Psoas muscle (tissue), 8 donors: Measurements from ENCODE around the gene CSTPP1. TPM values are rescaled to one million over a fixed set of nuclear protein-coding genes. Genes with fewer than 3 reads are reported as not detected.

Source experiments
- ATAC-seq, 4 donors: fragments of 200-7000 bp; cut with Tn5 transposase; one replicate each; pipeline ENCODE4 v1.9.1; 2020; ENCODE audit warnings: moderate library complexity in 3 of 4, mild to moderate bottlenecking in 2 of 4
- DNase-seq, 2 donors: peaks; one replicate each; pipeline ENCODE4 v3.0.0-alpha.2; 2020
- H3K27ac ChIP-seq: fragments of 200-600 bp; one replicate; pipeline ENCODE4 v1.8.0; 2022
- H3K27me3 ChIP-seq, 3 donors: fragments of 200-600 bp in 1 of 3; one replicate each; pipeline versions ENCODE4 v1.6.1 to v1.8.0; 2013 to 2022; ENCODE audit warnings: low read length in 2 of 3, mild to moderate bottlenecking in 2 of 3, moderate library complexity in 1 of 3; ENCODE audit not compliant: insufficient read depth in 3 of 3
- H3K36me3 ChIP-seq, 2 donors: fragments of 200-600 bp in 1 of 2; one replicate each; pipeline versions ENCODE4 v1.6.1 to v1.8.0; 2013 to 2022; ENCODE audit warnings: low read depth in 1 of 2, mild to moderate bottlenecking in 1 of 2, moderate library complexity in 1 of 2; ENCODE audit not compliant: insufficient read depth in 1 of 2
- H3K4me1 ChIP-seq: fragments of 200-600 bp; one replicate; pipeline ENCODE4 v1.8.0; 2022
- H3K4me3 ChIP-seq: fragments of 200-600 bp; one replicate; pipeline ENCODE4 v1.8.0; 2022; ENCODE audit warnings: mild to moderate bottlenecking
- H3K9me3 ChIP-seq: fragments of 200-600 bp; one replicate; pipeline ENCODE4 v1.8.0; 2022
- whole genome bisulfite sequencing, 3 donors: extraction: QIAGEN DNeasy Blood & Tissue Kit; methylation state at CpG; one replicate each; pipeline versions ENCODE4 v1.1.6 to v1.1.7; 2013; 5-methylcytosine and 5-hydroxymethylcytosine counted together
- intact Hi-C, 2 donors: fragments of 100-400 bp; cut with DNase I; formaldehyde crosslinking; loops; one replicate each; pipeline versions ENCODE4 v1.11.0 to v1.14.2; 2022
- polyA plus RNA-seq, 3 donors: library from polyadenylated mRNA; stranded (reverse); fragments of 200-250 nt; gene quantifications; one replicate each; pipeline ENCODE4 v1.2.3, GENCODE V29; 2013
- total RNA-seq, 4 donors: library from RNA; stranded (reverse); fragmentation: NEBNext Ultra II Directional in 2 of 4; extraction: Animal tissue kit (Norgen Biotek cat#: 25700) in 2 of 4; gene quantifications; one replicate each; pipeline versions ENCODE4 v1.2.1 to v1.2.4, GENCODE V29; 2021 to 2023
- TF ChIP-seq, protein P1 (sequence below): fragments of 200-600 bp; IDR thresholded peaks from one replicate; pipeline ENCODE4 v1.8.0; 2022; ENCODE audit warnings: antibody characterized with exemption
- donor health status: healthy with polysubstance abuse.
- donor health status: DM: no; HTN: no; CAD: no; lungs with moderate emphysema.
- donor health status: Bipolar disorder and iron deficiency.
- donor health status: healthy.
- donor health status: DM: yes; HTN: yes; CAD: no.
- donor health status: DM: no; HTN: no; CAD: no.
- donor health status: DM: no; HTN: no; CAD: no.
- donor health status: DM: yes; HTN: yes; CAD: no.

Gene CSTPP1
- total and polyA plus RNA-seq, 7 donors = 5.1 to 10.0 (median 6.9) TPM

DNA sequence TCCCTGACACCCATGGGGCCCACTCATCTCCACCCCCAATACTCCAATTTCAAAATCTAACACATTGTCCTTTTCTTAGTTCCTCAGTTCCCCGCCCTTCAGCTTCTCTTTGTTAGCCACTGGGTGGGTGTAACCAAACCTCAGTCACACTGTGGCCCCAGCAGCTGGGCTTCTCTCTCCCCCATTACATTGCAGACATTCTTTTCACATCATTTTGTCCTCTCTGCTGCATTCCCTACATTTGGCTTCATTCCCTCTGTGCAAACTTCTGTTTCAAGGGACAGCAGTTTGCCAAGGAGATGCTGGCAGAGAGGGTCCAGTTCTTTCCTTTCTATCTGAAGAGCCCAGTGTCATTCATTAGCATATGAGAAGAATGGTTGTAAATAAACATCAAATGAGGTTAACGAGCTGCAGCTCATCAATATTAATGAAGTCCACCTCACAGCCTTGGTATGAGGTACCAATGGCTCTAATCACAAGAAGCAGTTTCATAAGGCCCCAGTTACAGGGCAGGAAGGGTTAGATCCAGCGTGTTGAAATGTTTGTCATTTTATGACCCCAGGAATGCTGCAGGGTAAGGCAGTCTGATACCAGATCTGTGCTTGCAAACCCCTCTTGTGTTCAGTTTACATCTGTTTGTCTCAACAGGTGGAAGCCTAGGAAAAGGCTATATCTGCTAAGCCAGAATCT is 167.8 kb downstream of the CSTPP1 start:
- no peak for ATAC-seq
- Histone ChIP-seq H3K4me1 (no peaks in the 10 kb centered on the region), H3K9me3 (no peaks in the 10 kb centered on the region), H3K27me3 (no peaks in the 10 kb centered on the region), H3K4me3 (no peak overlapping the region), H3K36me3 (no peaks in the 10 kb centered on the region), H3K27ac (no peak overlapping the region)
- TF ChIP-seq, protein P1, sequence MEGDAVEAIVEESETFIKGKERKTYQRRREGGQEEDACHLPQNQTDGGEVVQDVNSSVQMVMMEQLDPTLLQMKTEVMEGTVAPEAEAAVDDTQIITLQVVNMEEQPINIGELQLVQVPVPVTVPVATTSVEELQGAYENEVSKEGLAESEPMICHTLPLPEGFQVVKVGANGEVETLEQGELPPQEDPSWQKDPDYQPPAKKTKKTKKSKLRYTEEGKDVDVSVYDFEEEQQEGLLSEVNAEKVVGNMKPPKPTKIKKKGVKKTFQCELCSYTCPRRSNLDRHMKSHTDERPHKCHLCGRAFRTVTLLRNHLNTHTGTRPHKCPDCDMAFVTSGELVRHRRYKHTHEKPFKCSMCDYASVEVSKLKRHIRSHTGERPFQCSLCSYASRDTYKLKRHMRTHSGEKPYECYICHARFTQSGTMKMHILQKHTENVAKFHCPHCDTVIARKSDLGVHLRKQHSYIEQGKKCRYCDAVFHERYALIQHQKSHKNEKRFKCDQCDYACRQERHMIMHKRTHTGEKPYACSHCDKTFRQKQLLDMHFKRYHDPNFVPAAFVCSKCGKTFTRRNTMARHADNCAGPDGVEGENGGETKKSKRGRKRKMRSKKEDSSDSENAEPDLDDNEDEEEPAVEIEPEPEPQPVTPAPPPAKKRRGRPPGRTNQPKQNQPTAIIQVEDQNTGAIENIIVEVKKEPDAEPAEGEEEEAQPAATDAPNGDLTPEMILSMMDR = no peak
- DNase-seq = no peak
- 59 to 62% (median 59%) methylated on average over 3 of the region's 3 CpGs for WGBS, 3 donors
- intact Hi-C loops = no loop called here

- H3K9me3 ChIP-seq = no peaks in the 10 kb centered on the region
- ATAC-seq (no peak), DNase-seq (no peak)
- H3K27me3 ChIP-seq = no peaks in the 10 kb centered on the region
- TF ChIP-seq, protein P1 = no peak
- H3K4me3 ChIP-seq = no peak overlapping the region
- intact Hi-C loops = no loop called here
- H3K36me3 ChIP-seq = no peaks in the 10 kb centered on the region
- H3K27ac ChIP-seq = no peak overlapping the region
- WGBS, 3 donors = 77 to 82% (median 81%) methylated on average over 2 of the region's 2 CpGs
- H3K4me1 ChIP-seq = no peaks in the 10 kb centered on the region
Observed at GRCh38 chr11:47105541-47105940, 169.0 kb downstream of the CSTPP1 start.

DNA sequence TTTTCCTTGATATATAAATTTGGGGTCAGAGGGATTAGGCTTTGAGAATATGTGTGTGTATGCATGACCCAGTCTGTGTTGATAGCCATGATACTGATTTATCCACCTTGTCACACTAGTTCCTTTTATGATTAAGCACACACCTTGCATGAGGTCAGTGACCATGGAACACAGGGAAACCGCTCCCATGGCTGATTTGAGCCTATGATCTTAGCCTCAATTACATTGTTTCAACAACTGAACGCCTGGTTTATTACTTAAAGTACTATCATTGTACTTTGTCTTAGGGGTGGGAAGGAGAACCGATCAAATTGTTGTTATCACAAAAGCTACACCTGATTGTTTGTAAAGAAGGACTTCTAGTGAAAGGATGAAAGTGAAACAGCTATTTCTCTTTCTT is 169.4 kb downstream of the CSTPP1 start:
- H3K4me3 ChIP-seq = no peak overlapping the region
- WGBS, 3 donors = 87 to 94% (median 91%) methylated on average over 3 of the region's 3 CpGs
- TF ChIP-seq, protein P1 = no peak
- no peaks in the 10 kb centered on the region for H3K36me3 ChIP-seq
- intact Hi-C loops = no loop called here
- H3K27ac ChIP-seq = no peak overlapping the region
- no peaks in the 10 kb centered on the region for H3K27me3 ChIP-seq
- no peaks in the 10 kb centered on the region for H3K9me3 ChIP-seq
- DNase-seq (no peak), ATAC-seq (no peak)
- no peaks in the 10 kb centered on the region for H3K4me1 ChIP-seq

DNA sequence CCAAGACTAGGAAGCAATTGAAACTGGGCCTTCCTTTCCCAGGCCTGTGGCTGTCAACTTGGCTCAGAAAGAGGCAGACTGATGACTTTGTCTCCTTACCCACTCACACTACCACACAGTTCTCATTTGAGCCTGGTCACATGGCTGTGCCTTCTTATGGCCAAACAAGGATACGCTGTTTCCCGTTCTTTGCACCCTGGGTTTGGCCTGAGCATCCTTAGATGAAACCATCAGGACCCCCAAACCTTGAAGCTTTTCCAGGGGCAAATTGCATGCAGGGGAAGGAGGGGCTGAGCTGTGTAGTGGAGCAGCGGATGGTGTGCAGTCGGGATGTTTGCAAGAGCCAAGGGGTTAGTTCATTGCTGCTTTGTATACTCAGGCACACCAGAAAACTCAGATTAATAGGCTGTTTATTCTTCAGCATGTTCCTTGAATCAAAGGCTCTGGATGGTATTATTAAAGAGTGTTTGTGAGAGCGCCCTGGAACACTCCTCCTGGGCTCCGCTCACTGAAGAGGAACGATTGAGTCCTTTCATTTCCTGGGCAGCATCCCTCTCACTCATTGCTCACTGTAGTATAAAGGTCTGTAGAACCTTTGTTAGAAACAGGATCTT is 170.3 kb downstream of the CSTPP1 start:
- WGBS, 3 donors = 65 to 74% (median 66%) methylated on average over 7 of the region's 7 CpGs
- no peak overlapping the region for H3K27ac ChIP-seq
- H3K4me1 ChIP-seq = no peaks in the 10 kb centered on the region

More for the DNA sequence above, 170.3 kb downstream of the CSTPP1 start:
- H3K4me3 ChIP-seq = no peak overlapping the region
- H3K36me3 ChIP-seq = no peaks in the 10 kb centered on the region
- H3K27me3 ChIP-seq = no peaks in the 10 kb centered on the region
- ATAC-seq = no peak
- no peak for DNase-seq
- H3K9me3 ChIP-seq = no peaks in the 10 kb centered on the region
- TF ChIP-seq, protein P1 = no peak
- intact Hi-C loops = no loop called here
